ENCODE measurements around the gene ACO2.
"Not testable (repeated sequence)": the region's sequence is repeated elsewhere in the genome, so short reads cannot be mapped to it uniquely, and the experiment has no call there.

ACO2 gene

DNA sequence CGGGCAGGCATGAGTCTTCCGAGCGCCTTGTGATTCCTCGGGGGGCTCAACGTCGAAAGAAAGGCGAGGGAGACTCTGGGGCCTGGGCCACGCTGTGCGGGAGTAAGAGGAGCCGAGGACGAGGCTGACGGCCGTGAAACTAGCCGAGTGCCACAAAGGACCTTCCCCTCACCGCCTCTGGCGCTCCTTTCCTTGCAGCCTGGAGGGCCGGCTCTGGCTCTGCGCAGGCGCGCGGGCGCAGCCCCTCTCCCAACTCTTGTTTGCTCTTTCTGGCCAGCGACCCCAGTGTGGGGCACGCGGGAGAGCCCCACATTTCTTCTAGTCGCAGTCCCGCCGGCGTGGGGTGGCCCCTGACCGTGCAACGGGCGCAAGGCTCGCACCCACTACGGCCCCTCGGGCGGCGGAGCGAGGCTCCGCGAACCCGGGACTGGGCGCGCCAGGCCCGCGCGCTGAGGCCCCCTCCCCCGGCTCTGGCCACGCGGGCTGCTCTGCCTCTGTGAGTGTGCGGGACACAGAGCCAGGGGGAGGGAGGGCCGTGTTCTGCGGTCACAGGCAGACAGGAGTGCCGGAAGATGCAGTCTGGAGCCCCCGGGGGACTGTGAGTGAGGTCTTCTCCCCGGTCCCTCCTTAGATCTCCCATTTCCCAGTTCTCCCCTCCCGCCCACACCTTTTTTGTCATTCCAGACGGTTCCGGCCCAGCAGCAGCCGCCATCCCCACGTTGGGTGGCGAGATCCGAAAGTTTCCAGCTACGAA is 21.3 kb upstream of the ACO2 start:
- peak in 1 of 2 donors; percentile 30 for DNase-seq (ENCODE audit: low read depth in 2 of 2, low spot score in 1 of 2)

DNA sequence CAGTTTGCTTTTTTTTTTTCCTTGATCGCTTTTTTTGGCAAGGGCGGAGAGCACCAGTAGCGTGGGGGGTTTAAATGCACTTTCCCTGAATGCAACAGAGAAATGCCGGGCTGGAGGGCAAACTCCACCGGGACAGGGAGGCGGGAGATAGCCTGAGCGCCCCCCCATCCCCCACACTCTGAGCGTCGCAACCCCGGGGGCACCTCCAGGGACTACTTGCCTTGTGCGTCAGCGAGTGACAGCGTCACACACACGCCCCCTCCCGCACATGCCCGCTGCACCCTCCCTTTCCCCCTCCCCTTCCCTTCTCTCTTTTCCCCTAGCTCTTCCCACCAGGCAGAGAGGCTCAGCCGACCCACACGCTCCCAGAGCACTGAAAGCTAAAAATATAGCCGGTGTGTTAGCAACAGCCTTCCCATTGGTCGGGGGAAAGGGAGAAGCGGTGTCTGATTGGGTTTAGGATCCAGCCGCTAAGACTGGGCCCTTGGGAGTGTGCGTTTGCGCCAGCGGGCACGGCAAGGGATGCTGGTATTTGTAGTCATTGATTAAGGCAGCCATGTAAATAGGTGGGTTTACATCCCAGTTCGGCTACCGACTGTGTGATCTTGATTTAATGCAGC is 20.6 kb upstream of the ACO2 start:
- DNase-seq (ENCODE audit: low read depth in 2 of 2, low spot score in 1 of 2): peak; percentile 67 to 83

DNA sequence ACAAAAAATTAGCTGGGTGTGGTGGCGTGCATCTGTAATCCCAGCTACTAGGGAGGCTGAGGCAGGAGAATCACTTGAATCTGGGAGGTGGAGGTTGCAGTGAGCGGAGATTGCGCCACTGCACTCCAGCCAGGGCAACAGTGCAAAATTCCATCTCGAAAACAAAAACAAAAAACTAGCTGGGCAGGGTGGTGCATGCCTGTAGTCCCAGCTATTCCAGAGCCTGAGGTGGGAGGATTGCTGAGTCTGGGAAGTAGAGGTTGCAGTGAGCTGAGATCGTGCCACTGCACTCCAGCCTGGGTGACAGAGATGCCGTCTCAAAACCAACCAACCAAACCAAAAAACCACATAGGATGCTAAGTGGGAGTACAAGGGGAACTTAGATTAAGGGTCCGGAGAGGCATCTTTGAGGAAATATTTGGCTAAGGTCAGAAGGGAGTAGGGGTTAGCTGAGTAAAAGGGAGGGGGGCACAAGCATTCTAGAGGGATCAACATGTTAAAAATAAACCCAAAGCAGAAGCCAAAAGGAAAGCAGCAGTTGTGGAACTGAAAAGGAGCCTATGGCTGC is 10.7 kb upstream of the ACO2 start:
- no peak for DNase-seq (ENCODE audit: low read depth in 2 of 2, low spot score in 1 of 2)

DNA sequence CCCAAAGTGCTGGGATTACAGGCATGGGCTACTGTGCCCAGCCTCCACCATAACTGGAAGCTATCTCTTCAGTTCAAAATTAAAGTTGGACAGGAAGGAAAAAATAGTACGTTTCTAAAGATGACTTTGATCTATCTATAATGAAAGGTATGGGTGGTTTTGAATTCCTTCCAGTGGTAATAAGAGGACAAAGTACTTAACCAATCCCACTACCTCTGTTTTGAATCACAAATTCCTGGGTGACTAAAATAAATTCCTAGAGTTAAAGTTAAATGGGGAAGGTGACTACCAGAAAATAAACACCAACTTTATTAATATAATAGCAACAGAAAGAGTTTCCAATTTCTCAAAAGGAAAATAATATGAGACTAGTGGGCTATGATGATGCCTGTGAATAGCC is 9.5 kb upstream of the ACO2 start:
- no peak for DNase-seq (ENCODE audit: low read depth in 2 of 2, low spot score in 1 of 2)

DNA sequence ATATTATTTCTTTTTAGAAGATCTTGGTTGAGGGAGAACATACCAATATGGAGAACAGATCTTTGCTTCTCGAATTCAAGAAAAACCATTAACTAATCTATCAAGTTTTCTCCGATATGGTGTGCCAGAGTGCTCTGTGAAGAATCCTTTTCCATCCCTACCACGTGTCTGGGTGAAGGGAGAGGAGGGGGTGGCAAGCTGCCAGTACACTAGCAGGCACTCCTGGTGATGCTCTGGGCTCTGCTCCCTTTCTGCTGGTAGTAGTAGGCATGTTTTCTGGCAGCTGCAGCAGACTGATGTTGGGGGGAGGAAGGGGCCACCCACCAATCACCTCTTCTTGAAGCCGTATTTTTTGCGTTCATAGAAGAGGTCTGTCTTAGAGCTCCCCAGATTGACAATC is 8.8 kb upstream of the ACO2 start:
- DNase-seq (ENCODE audit: low read depth in 2 of 2, low spot score in 1 of 2): not testable (repeated sequence)

DNA sequence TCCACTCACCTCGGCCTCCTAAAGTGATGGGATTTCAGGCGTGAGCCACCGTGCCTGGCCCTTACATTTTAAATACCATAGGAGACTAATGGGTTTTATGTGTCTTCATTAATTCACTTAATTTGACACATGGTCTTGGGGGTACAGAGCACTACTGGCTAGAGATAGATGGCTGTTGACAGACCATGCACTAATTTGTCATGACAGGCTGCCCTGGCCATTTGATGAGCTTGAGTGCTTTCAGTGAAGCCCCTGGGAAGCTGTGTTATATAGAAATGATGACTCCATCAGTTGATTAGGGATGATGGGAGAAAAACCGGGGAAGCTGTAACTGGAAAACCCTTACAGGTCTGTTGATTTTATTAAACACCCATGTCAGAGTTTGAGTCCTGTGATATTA is 7.0 kb upstream of the ACO2 start:
- no peak for DNase-seq (ENCODE audit: low read depth in 2 of 2, low spot score in 1 of 2)

DNA sequence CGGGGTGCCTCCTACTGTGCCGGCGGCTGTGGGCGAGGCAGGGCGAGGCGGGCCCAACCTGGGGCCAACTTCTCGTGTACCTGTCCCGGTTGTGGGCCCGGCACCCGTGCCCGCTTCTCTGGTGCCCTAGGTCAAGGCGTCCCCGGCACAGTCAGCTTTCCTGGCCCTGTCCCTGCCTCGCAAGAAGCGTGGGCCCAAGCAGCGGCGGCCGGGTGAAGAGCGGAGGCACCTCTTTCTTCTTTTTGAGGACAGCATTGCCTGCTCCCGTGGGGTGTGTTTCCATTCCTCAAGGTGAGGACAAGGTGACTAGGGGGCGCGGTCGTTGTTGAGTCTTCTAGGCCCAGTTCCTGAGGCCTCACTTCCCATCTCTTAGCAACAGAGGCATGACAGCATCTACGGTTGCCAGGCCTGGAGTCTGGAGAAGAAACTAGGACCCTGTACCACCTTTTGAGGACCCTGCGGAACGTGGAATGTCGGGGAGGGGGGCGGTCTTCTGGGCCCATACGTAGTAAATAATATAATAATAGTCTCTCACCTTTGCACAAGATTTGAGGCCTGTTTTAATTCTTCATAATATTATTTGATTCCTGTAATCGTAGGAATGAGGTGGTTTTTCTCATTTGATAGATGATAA is 418 bp downstream of the ACO2 start:
- no peak for DNase-seq (ENCODE audit: low read depth in 2 of 2, low spot score in 1 of 2)

DNA sequence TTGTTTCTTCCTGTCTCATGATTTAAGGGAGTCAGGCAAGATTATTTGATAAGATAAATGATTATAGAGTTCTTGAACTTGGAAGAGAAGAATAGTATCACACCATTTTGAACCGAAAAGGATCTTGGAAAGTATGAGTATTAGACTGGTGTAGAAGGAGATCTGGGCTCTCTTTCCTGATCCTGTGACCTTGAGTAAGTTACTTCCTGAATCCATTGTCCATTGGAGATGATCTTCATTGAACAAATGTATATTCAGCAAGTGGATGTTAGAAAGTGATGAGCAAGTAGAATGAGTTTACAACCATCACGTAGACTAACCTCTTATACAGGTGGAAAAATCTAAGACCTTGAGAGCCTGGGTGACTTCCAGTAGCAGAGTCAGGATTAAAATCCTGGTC is 2.0 kb downstream of the ACO2 start:
- no peak for DNase-seq (ENCODE audit: low read depth in 2 of 2, low spot score in 1 of 2)

DNA sequence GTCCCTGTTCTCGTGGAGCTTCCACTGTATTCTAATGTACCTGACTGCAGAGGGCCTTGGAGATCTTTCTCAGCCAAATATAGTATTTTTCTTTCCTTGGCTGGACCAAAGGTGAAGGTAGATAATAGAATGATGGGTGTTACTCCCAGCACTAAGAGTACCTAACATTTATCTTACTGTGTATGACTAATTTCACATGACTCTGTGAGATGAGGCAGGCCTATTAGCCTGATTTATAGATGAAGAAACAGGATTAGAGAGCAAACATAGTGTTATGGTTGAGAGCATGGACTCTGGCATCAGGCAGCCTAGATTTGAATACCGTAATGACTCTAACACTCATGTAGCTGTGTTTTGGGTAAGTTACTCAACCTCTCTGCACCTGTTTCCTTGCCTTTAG is 2.7 kb downstream of the ACO2 start:
- DNase-seq (ENCODE audit: low read depth in 2 of 2, low spot score in 1 of 2): no peak

DNA sequence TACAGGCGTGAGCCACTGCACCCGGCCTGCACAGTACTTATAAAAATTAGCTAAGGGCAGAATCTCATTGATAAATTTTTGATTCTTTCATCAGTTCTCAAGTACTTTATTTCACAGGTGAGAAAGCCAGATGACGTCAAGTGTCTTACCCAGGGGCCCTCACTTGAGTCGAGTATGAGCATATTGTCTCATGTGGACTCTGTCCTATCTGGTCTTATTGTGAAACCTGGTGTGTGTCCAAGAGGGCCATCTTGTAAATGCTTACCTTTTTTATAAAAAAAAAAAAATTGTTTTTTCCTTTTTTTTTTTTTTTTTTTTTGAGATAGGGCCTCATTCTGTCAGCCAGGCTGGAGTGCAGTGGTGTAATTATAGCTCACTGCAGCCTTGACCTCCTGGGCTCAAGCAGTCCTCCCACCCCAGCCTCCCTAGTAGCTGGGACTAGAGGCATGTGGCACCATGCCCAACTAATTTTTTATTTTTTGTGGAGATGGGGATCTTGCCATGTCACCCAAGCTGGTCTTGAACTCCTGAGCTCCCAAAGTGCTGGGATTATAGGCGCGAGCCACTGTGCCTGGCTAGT is 6.0 kb downstream of the ACO2 start:
- no peak for DNase-seq (ENCODE audit: low read depth in 2 of 2, low spot score in 1 of 2)

DNA sequence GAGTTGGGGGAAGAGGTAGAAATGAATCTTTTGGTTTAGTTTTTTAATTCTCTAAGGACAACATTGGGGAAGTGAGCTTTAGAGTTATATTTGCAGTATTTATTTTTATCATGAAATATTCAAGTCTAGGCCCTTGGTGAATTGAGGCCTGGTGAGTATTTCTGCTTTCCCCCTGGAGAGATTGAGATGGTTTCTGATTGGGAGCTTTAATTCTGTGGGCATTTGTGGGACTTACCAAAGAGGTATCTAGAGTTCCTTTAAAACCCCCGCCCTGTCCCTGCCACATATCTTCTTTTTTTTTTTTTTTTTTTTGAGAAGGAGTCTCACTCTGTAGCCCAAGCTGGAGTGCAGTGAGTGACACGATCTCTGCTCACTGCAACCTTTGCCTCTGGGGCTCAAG is 9.6 kb downstream of the ACO2 start:
- no peak for DNase-seq (ENCODE audit: low read depth in 2 of 2, low spot score in 1 of 2)

DNA sequence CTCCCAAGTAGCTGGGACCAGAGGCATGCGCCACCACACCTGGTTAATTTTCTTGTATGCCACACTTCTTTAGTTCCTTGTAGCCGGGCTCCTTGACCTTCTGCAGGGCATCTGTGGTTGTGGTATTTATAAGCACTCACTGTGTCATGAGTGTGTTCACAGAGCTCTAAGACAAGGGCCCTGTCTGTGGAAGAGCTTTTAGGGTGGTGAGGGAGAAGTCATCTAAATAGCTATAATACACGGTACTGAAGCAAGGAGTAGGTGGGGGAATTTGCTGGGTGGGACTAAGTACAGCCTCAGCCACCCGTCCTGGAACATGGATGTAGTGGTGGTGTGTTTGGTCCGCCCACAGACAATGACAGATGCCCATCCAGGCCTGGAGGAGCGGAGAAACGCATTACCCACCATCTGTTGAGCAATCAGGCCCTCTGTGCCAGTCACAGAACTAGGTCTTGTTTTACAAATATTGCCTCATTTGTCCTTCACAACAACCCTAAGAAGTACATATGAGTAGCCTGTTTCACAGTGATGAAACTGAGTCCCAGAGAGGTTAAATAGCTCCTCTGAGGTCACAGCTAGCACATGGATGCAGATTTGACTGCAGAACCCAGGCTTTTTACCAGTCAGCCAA is 10.1 kb downstream of the ACO2 start:
- DNase-seq (ENCODE audit: low read depth in 2 of 2, low spot score in 1 of 2): no peak

DNA sequence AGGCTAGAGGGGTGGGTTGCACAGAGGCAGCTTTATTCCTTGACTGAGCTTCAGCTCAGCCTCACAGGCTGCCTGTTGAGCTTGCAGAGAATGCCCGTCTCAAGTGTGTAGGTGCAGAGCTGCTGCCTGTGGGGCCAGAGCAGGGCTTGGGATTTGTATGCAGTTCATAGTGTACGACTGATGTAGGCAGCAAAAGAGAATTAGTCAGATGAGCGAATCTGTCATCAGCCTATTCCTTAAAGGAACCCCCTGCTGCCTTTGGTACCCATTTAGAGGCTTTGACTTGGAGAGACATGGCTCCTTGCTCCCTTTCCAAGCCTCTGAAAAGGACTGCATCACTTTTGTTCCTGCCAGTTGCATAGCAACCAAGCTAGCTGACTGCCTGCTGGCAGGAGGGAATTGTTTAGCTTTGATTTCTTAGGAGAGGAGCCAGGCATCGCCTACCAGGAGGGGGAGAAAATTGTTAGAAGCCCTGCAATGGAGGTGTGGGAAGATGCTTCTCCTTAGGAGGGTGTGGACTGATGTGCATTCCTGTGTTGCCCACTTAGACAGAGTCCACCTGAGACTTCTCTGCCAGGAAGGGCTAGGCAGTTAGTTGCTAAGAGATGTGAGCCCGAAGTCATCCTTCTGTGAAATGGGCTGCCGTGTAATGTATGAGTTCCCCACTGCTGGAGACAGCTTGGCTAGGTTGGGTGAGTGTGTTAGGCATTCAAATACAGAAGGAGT is 10.9 kb downstream of the ACO2 start:
- no peak for DNase-seq (ENCODE audit: low read depth in 2 of 2, low spot score in 1 of 2)

DNA sequence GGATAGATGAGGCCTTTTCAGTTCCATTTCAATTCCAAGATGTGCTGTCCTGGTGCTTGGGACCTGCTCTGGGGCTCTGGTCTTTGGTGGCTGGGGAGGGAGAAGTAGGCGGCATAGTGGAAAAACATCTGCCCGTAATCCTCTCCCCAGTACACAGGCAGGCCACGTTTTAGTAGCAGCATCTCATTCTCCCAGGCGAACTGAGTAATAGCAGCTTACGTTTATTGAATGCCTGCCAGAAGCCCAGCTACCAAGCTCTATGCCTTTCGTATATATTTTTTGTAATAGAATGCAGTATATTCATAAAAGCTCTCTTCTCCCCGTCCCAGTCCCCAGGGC is 11.4 kb downstream of the ACO2 start:
- DNase-seq (ENCODE audit: low read depth in 2 of 2, low spot score in 1 of 2): no peak

DNA sequence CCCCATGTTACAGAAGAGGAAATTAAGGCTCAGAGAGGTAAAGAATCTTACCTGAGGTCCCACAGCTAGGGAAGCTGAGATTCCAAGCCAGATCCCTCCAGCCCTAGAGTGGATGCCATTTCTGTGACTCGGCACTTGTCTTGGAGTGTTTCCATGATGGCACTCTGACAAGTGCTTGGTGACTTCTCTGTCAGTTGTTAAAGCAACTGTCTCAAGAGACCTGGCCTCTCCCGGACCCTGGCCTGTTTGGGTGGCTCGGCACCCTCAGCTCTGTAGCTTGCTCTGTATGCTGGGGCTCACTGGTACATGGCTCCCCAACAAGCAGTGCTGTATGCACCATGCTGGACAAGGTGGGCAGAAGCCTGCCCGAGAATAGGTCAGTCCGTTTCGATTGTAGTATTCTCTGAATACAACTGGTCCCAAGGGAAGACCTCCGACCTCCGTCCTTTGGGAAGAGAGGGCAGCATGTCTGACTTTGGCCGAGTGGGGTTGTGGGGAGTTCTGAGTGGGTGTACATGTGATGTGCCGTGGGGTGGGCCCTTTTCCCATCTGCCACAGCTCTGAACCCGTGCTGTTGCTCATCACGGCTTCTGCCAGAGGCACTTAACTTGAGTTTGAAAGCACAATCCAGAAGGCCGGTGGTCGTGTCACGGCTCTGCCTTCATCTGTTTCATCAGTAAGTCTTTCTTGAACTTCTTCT is 12.4 kb downstream of the ACO2 start:
- no peak for DNase-seq (ENCODE audit: low read depth in 2 of 2, low spot score in 1 of 2)

DNA sequence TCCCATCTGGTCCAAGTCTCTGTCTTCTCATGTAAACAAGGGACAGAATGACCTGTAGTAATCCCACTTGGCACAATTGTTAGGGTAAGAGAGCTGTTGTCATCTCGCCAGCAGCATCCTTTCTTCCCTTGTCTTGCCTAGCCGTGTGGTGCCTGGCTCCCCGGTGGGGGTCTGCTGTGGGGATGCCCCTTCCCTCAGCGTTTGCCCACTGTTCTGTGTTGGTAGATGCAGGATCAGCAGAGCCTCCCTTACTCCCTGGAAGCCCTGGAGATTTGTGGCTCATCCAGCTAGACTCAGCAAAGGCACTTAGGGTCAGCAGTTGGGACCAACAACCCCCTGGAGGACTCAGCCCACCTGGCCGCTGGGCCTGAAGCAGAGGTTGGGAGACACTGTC is 13.0 kb downstream of the ACO2 start:
- DNase-seq (ENCODE audit: low read depth in 2 of 2, low spot score in 1 of 2): no peak

DNA sequence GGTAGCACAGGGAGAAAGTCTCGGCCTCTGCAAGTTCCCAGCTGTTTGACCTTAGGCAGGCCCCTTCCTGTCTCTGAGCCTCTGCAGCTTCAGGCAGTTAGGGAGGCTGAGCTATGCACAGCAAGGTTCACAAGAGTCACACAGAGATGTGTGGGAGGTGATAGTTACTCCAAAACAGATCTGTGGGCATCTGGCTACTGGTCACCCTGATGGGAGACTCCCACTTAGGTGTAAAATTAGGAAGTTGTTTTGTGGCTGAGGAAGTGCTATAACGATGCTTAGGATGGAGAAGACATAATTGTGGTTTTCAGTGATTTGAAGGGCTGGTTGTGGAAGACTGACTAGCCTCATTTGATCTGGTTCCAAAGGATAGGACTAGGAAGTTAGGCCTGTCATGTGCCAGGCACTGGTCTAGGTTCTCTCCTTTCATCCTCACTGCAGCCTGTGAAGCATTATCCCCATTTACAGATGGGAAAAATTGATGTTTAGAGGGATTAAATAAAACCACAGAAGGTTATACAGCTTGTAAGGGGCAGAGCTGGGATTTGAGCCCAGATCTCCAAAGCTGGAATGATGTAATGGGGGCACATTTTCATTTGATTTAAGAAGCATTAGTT is 13.5 kb downstream of the ACO2 start:
- no peak for DNase-seq (ENCODE audit: low read depth in 2 of 2, low spot score in 1 of 2)

DNA sequence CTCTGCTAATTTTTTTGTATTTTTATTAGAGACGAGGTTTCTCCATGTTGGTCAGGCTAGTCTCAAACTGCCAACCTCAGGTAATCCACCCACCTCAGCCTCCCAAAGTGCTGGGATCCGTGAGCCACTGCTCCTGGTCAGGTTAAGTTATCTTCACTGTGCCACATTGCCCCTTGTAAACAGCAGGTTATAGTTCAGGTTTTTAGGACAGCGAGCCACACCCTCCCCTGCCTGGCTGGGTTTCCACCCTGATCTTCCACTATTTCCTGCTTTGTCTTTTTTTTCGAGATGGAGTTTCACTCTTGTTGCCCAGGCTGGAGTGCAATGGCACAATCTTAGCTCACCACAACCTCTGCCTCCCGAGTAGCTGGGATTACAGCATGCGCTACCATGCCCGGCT is 16.1 kb downstream of the ACO2 start:
- DNase-seq (ENCODE audit: low read depth in 2 of 2, low spot score in 1 of 2): no peak

DNA sequence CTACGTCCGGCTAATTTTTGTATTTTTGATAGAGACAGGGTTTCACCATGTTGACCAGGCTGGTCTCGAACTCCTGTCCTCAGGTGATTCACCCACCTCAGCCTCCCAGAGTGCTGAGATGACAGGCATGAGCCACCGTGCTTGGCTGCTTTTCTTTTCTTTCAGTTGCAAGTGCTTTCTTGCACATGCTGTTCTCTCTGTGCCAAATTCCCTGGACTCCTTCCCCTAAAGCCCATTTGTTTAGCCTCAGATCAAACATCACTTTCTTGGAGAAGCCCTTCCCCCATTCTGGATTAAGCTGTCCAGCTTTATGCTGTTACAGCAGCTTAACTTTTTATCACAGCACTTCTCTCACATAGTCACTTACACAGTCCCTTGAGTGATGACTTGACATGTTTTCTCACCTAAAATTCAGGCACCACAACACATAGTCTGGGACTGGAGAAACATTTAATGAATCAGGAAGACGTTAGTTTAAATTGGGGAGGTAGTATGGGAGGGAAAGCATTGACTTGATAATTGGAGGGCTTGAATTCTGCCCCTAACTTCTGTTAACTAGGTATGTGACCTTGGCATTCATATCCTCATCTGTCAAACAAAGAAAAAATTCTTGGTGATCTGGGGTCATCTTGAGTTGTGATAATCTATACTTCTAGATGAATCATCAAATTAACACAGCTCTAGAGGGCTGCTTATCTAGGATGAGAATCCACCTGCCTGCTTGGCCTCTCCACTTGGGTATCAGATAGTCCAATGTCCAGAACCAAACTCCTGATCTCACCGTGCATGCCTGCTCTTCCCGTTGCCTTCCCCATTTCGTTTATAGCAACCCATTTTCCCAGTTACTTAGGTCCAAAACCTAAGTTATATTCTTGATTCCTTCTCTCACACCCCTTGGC is 18.4 kb downstream of the ACO2 start:
- DNase-seq (ENCODE audit: low read depth in 2 of 2, low spot score in 1 of 2): no peak
